AG10803 (cell line): ENCODE data around the gene LGR4.
A peak's percentile ranks its signal among the peaks of the same experiment; 100 is the strongest.

Experiments used
- DNase-seq: peaks from one replicate; pipeline ENCODE4 v3.0.0; 2010; ENCODE audit warnings: low read depth
- H3K4me3 ChIP-seq: 2 replicates; pipeline ENCODE4 v1.5.1; 2011; ENCODE audit warnings: mild to moderate bottlenecking, low read length, control low read depth
- CTCF ChIP-seq: conservative IDR thresholded peaks from 2 replicates; pipeline ENCODE4 v1.5.1; 2011; ENCODE audit warnings: mild to moderate bottlenecking, low read length, control low read depth, inconsistent platforms

LGR4 gene

DNA sequence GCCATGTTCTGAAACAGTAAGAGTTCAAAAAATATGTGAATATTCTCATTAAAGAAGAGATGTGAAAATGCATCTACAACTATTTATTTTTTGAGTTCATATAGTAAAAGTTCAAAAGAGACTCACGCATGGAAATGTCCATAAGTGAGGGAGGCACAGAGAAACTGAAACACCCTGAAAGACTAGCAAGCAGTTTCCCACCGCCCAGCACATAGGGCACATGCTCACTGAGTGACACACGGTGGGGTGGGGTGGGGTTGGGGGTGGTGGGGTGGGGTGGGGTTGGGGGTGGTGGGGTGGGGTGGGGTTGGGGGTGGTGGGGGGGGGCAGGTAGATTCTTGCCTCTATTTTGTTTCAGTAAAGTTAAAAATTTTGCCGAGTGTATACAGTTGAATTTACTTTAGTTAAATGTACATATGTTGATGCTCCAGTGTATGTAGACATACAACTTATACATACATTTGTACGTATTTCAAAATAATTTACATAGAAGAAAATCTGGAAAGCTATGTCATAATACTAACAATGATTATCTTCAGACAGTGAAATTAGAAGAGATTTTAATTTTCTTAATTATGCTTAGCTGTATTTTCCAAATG, 115.9 kb downstream of the LGR4 start:
- H3K4me3 ChIP-seq = no peak overlapping the region
- no peak for TF ChIP-seq CTCF
- no peak for DNase-seq

- no peak for DNase-seq
- no peak for TF ChIP-seq CTCF
- no peak overlapping the region for H3K4me3 ChIP-seq
Observed at GRCh38 chr11:27355575-27356104, 117.0 kb downstream of the LGR4 start.

DNA sequence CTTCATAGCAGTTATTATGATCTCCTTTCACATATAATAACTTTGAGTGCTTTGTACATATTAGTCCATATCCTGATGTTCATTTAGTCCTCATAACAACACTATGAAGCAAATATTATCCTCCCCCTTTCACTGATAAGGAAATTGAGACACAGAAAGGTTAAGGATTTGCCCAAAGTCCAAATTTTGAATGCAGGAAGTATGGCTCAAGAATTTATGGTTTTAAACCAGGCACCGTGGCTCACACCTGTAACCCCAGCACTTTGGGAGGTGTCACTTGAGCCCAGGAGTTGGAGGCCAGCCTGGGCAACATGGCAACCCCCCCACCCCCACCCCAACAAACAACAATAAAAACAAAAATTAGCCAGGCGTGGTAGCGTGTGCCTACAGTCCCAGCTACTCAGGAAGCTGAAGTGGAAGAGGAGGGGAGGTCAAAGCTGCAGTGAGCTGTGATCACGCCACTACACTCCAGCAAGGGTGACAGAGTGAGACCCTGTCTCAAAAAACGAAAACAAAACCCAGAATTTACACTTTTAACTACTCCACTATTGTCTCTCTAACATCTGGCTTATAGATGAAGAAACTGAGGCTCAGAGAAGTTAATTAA, 118.1 kb downstream of the LGR4 start:
- DNase-seq = no peak
- H3K4me3 ChIP-seq = no peak overlapping the region
- TF ChIP-seq CTCF = no peak

DNA sequence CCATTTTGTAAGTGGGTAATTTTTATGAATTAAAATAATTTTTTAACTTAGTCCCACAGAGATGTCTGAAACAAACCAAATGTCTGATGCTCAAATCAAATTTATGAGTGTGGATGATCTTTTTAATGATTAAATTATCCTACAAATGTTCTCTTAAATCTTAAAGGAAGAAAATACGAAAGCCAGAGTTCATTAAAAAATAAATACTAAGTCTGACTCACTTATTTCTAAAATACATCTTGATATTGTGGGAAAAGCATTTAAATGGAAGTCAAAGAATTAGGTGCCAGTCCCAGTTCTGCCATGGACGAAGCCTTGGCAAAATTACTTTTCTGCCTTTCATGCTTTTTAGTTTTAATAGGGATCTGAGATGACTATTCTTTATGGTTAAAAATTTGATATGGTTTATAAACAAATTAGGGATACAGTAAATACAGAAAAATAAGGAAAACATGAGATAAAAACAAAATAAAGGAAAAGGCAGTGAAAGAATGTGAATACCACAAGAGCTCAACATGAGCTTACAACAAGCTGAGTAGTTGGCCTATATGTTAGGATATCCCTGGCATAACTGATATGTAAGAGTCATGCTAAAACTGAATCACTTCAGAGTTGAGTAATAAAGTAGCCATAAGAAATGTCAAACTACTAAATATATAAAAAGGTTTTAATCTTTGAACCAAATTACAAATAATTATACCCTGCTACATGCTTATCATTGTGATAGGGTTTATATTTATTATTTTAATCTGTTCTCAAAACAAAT, 118.8 kb downstream of the LGR4 start:
- no peak for TF ChIP-seq CTCF
- no peak overlapping the region for H3K4me3 ChIP-seq
- DNase-seq = peak; percentile 53

DNA sequence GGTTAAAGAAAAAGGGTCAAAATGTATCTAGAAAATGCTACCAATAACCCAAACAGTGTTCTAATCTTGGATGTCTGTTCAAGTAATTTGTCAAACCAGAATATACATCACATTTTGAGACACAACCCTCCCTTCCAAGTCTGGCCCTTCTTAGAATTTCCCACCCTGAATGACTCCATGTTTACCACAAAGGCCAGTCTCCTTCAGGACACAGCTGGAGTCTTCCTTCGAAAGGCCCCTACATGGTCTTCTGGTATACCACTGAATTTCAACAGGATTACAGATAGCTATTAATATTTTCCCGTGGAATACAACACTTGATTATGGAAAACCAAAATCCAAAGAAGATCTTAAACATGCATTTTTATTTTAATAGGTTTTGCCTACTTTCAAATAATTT, 119.8 kb downstream of the LGR4 start:
- TF ChIP-seq CTCF = no peak
- no peak overlapping the region for H3K4me3 ChIP-seq
- DNase-seq = no peak

DNA sequence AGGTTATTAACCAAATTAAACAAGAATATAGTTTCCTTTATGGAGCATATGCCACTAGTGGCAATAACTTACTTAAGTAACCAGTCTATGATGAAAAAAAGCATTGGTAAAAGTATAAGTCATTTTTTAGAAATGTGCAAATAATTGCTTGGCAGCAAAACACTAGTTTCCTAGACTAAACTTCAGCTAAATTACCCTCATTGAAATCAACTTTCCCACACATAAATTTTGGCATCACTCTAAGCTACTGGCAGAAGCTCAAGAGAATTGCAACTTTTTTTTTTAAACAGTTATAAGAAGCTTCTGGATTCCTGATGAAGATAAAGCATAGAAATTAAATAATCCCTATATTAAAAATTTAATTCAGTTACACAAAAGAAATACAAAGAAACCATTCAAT, 122.1 kb downstream of the LGR4 start:
- H3K4me3 ChIP-seq = no peak overlapping the region
- no peak for TF ChIP-seq CTCF
- peak; percentile 73 for DNase-seq

GRCh38 chr11:27349919-27350318, 122.7 kb downstream of the LGR4 start:
- H3K4me3 ChIP-seq = no peak overlapping the region
- DNase-seq = no peak
- TF ChIP-seq CTCF = no peak
